HL-60 (cell line): Measurements from ENCODE around the gene UVSSA.

ENCODE experiments used
- DNase-seq, 2 experiments: peaks; one replicate each; pipeline ENCODE4 v3.0.0-alpha.2; 2010 to 2020; ENCODE audit warnings: low read depth in 1 of 2, low spot score in 1 of 2
- H3K27ac ChIP-seq: fragments of 250-450 bp; sonication (Bioruptor Pico); replicated peaks from 2 replicates; pipeline ENCODE4 v1.5.1; 2020; ENCODE audit warnings: mild to moderate bottlenecking, moderate library complexity
- H3K27me3 ChIP-seq: fragments of 250-450 bp; sonication (Bioruptor Pico); 2 replicates; pipeline ENCODE4 v1.5.1; 2021; ENCODE audit warnings: mild to moderate bottlenecking, moderate library complexity; ENCODE audit not compliant: insufficient read depth, poor library complexity, severe bottlenecking
- H3K4me3 ChIP-seq: replicated peaks from 2 replicates; pipeline ENCODE4 v1.5.1; 2011; ENCODE audit warnings: mild to moderate bottlenecking, control low read depth, low read length; ENCODE audit not compliant: insufficient read depth
- CTCF ChIP-seq: IDR thresholded peaks from one replicate; pipeline ENCODE4 v1.5.1; 2011; ENCODE audit warnings: low read length, control low read depth, inconsistent platforms; ENCODE audit not compliant: insufficient read depth
- GABPA ChIP-seq: IDR thresholded peaks from 2 replicates; pipeline ENCODE4 v1.6.1; 2012; ENCODE audit warnings: low read depth
- POLR2AphosphoS5 ChIP-seq: IDR thresholded peaks from 2 replicates; pipeline ENCODE4 v1.6.1; 2012; ENCODE audit warnings: low read depth
- REST ChIP-seq: IDR thresholded peaks from 2 replicates; pipeline ENCODE4 v1.6.1; 2012; ENCODE audit warnings: low read depth; ENCODE audit not compliant: insufficient replicate concordance
- SPI1 ChIP-seq: IDR thresholded peaks from 2 replicates; pipeline ENCODE4 v1.6.1; 2012; ENCODE audit warnings: low read depth, mild to moderate bottlenecking, borderline replicate concordance

Gene UVSSA

GRCh38 chr4:1400831-1401408, 53.9 kb downstream of the UVSSA start:
- no peak for TF ChIP-seq GABPA
- TF ChIP-seq CTCF, result no peak
- no peak for TF ChIP-seq REST
- no peak for TF ChIP-seq POLR2AphosphoS5
- no peak for TF ChIP-seq SPI1
- no peak for DNase-seq
- no peak overlapping the region for H3K27ac ChIP-seq
- H3K4me3 ChIP-seq, result no peak overlapping the region
- peaks cover 15% of the 10 kb centered on the region for H3K27me3 ChIP-seq

GRCh38 chr4:1401409-1402020, 54.5 kb downstream of the UVSSA start:
- no peak for TF ChIP-seq REST
- TF ChIP-seq SPI1, result no peak
- TF ChIP-seq GABPA, result no peak
- Histone ChIP-seq H3K27me3 (peaks cover 15% of the 10 kb centered on the region), H3K27ac (no peak overlapping the region), H3K4me3 (no peak overlapping the region)
- no peak for DNase-seq

- no peak for DNase-seq
Observed at GRCh38 chr4:1402021-1402515, 55.1 kb downstream of the UVSSA start.

More at GRCh38 chr4:1402021-1402515, 55.1 kb downstream of the UVSSA start:
- no peak overlapping the region for H3K4me3 ChIP-seq
- TF ChIP-seq SPI1 (no peak), REST (no peak), POLR2AphosphoS5 (no peak), GABPA (no peak), CTCF (no peak)
- H3K27ac ChIP-seq, result no peak overlapping the region
- peaks cover 15% of the 10 kb centered on the region for H3K27me3 ChIP-seq
